ENCODE results near the gene HAPSTR1.
A peak's percentile ranks its signal among the peaks of the same experiment; 100 is the strongest.

The HAPSTR1 gene

DNA sequence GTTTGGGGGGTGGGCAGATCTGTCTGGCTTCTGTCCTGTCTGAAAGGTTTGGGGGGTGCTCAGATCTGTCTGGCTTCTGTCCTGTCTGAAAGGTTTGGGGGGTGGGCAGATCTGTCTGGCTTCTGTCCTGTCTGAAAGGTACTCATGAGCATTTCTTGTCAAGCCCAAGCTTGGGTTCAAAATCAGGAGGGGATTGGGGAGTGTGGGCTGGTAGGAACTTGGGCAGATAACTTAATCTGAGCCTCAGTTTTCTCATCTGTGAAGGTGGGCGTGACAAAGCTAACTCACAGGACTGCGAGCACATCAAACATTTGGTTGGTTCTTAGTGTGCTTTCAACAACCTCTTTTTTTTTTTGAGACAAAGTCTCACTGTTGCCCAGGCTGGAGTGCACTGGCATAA is 35.2 kb downstream of the HAPSTR1 start:
- TF ChIP-seq POLR2A (IDR thresholded peaks at IDR 0.05; ENCODE audit: low read depth, low read length): no peak
- DNase-seq (ENCODE audit: insufficient read length, low spot score) (no peak), FAIRE-seq (no peak)

DNA sequence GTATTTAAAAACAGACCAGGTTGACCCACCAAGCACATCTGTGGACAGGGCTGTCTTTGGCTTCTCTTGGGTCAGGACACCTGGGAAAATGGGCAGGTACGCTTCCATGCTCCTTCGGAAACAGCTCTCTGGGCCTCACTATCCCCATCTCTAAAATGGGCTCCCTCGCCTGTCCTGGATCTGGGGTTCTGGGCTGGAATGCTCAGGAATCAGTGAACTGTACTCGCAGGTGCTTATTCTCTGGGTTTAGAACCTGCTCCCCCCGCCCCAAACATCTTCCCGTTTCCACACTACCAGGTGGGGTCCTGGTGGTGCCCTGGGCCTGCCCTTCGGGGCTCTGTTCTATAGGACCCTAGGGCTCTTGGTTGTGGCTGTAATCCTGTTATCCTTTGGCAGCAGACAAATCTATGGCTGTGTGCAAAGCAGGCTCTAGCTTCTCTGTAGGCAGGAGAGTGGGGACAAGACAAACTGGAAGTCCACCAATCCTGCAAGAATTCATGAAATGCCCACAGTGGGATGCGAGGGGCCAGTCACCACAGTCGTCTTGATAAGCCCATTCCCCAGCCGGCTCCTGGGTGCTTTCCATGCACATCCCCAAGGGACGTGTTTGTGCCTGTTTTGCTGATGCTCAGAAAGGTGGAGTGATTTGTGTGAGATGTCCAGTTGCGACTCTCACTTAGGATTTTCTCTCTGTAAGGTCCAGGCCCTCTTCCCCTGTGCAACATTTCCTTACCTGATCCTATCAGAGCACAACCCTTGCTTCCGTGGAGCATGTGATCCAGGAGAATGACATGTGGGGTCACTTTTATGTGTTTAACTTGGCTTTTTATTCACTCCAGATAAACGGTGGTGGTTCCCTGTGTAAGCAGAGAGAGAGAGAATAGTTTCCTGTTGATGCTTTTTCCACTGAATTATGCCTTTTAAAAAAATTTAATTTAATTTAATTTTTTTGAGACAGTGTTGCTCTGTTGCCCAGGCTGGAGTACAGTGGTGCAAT is 37.2 kb downstream of the HAPSTR1 start:
- no peak for DNase-seq (ENCODE audit: insufficient read length, low spot score)
- TF ChIP-seq POLR2A (IDR thresholded peaks at IDR 0.05; ENCODE audit: low read depth, low read length): no peak
- no peak for FAIRE-seq

GRCh38 chr16:9134306-9134705 is 42.9 kb downstream of the HAPSTR1 start:
- TF ChIP-seq POLR2A (IDR thresholded peaks at IDR 0.05; ENCODE audit: low read depth, low read length): no peak
- no peak for FAIRE-seq
- DNase-seq (ENCODE audit: insufficient read length, low spot score): no peak

GRCh38 chr16:9134739-9135138 is 43.3 kb downstream of the HAPSTR1 start:
- DNase-seq (ENCODE audit: insufficient read length, low spot score) (peak; percentile 37), FAIRE-seq (no peak)
- no peak for TF ChIP-seq POLR2A (IDR thresholded peaks at IDR 0.05; ENCODE audit: low read depth, low read length)

- FAIRE-seq (no peak), DNase-seq (ENCODE audit: insufficient read length, low spot score) (no peak)
- no peak for TF ChIP-seq POLR2A (IDR thresholded peaks at IDR 0.05; ENCODE audit: low read depth, low read length)
These were observed 44.4 kb downstream of the HAPSTR1 start for GRCh38 chr16:9135797-9136196.

- TF ChIP-seq POLR2A (IDR thresholded peaks at IDR 0.05; ENCODE audit: low read depth, low read length): no peak
- FAIRE-seq (no peak), DNase-seq (ENCODE audit: insufficient read length, low spot score) (no peak)
These were observed 45.2 kb downstream of the HAPSTR1 start for GRCh38 chr16:9136596-9136995.

DNA sequence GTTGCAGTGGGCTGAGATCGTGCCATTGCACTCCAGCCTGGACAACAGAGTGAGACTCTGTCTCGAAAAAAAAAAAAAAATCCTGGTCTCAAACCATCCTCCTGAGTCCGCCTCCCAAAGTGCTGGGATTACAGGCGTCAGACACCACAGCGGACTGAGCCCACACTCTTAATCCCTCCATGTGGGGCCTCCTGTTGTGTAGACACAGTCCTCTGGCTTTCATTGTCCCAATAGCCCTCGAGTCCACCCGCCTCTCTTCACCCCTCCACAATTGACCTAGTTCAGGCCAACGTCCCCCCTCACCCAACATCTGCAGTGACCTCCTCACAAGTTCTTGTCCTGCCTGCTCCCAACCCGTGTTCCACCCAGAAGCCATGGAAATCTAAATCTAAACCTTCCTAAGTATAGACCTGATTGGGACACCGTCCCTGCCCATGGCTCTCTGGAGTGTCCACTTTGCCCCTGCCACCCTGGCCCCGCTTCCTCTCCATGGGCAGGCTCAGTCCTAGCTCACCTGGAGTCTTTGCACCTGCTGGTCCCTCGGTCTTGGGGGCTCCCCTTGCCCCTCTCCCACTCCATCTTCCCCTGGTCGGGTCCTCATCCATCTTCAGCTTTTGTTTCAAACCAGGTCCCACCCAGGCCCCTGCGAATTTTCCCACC is 46.7 kb downstream of the HAPSTR1 start:
- FAIRE-seq (no peak), DNase-seq (ENCODE audit: insufficient read length, low spot score) (no peak)
- TF ChIP-seq POLR2A (IDR thresholded peaks at IDR 0.05; ENCODE audit: low read depth, low read length): no peak

DNA sequence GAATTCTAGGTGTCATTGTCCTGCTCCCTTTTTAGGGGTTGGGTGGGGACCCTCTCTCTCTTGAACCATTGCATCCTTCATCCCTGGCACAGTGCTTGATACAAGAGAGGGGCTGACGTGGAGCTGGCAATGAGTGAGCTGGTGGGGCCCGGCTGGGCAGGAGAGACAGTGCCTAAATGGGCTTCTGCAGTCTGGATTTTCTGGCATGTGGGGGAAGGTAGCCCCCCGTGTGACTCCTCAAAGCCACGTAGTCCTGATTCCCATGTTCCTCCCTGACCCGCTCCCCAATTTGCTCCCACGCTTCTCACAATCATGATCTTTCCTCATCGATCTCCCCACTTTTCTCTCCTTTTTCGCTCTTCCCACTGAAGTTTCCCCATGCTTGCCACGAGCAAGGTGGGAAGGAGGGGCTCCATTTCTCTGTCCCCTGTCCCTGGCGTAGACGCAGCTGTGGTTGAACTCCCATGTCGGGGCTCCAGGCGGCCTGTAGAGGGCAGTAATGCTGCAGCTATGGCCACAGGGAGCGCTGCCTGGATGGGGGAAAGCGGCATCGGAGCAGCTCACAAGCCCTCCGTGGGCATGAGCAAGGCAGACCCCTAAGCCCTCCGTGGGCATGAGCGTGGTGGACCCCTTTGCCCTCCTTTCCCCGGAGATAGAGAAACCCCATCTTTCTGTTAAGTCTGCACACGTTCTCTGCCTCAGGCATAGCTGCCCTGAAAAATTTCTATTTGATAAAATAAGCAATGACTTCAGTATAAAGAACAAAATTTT is 47.5 kb downstream of the HAPSTR1 start:
- TF ChIP-seq POLR2A (IDR thresholded peaks at IDR 0.05; ENCODE audit: low read depth, low read length): no peak
- FAIRE-seq: no peak
- no peak for DNase-seq (ENCODE audit: insufficient read length, low spot score)

GRCh38 chr16:9139965-9140364 is 48.5 kb downstream of the HAPSTR1 start:
- TF ChIP-seq POLR2A (IDR thresholded peaks at IDR 0.05; ENCODE audit: low read depth, low read length): no peak
- FAIRE-seq: peak; percentile 55
- peak; percentile 23 for DNase-seq (ENCODE audit: insufficient read length, low spot score)

Data from H54 (cell line).